Activated naive CD4-positive, alpha-beta T cell treated with anti-CD3 and anti-CD28 coated beads, Interleukin-2, amount 50 U/mL, for 72 hours (primary cell): ENCODE data around the gene ZBED2. TPM values are rescaled to one million over a fixed set of nuclear protein-coding genes. Genes with fewer than 3 reads are reported as not detected.
A peak's percentile ranks its signal among the peaks of the same experiment; 100 is the strongest.

Source experiments
- ATAC-seq, 2 donors: fragments of 150-1000 bp; cut with Tn5 transposase; 2 replicates each; pipeline ENCODE4 v1.10.0; 2021; ENCODE audit warnings: mild to moderate bottlenecking in 2 of 2, moderate library complexity in 2 of 2
- DNase-seq, 2 donors: peaks; one replicate each; pipeline ENCODE4 v3.0.0; 2021 to 2022; ENCODE audit warnings: low spot score in 2 of 2
- H3K27ac Mint-ChIP-seq, 2 donors: one replicate each; pipeline ENCODE4 v1.8.0; 2022; ENCODE audit warnings: mild to moderate bottlenecking in 2 of 2, mixed read lengths in 2 of 2
- H3K36me3 Mint-ChIP-seq, 2 donors: one replicate each; pipeline ENCODE4 v1.8.0; 2022; ENCODE audit warnings: mixed read lengths in 2 of 2
- H3K9me3 Mint-ChIP-seq, 2 donors: one replicate each; pipeline ENCODE4 v1.8.0; 2022; ENCODE audit warnings: mixed read lengths in 2 of 2
- total RNA-seq, 2 donors: library from RNA; stranded (reverse); gene quantifications; one replicate each; pipeline ENCODE4 v1.2.3, GENCODE V29; 2022

ZBED2 gene
- total RNA-seq, 2 donors from 2014 or later = 306 to 517 TPM

- Mint-ChIP-seq H3K36me3 (peaks cover 73 to 88% of the 10 kb centered on the region in 2 donors), H3K27ac (peak overlapping the region; percentile 96 to 98), H3K9me3 (peaks cover 8 to 11% of the 10 kb centered on the region in 2 donors)
- DNase-seq (no peak), ATAC-seq (no peak)
Observed at GRCh38 chr3:111591555-111591954, 3.6 kb downstream of the ZBED2 start.

- DNase-seq (no peak), ATAC-seq (no peak)
- Mint-ChIP-seq H3K27ac (peak overlapping the region; percentile 79 to 98), H3K36me3 (peaks cover 74 to 94% of the 10 kb centered on the region in 2 donors), H3K9me3 (peaks cover 12 to 15% of the 10 kb centered on the region in 2 donors)
Observed at GRCh38 chr3:111590143-111590491, 5.0 kb downstream of the ZBED2 start.

- H3K36me3 Mint-ChIP-seq = peaks cover 68 to 94% of the 10 kb centered on the region in 2 donors
- DNase-seq (no peak), ATAC-seq (no peak)
- H3K27ac Mint-ChIP-seq = peak overlapping the region in 1 of 2 donors; percentile 98
- H3K9me3 Mint-ChIP-seq = peaks cover 12 to 20% of the 10 kb centered on the region in 2 donors
Observed at GRCh38 chr3:111589303-111590142, 5.6 kb downstream of the ZBED2 start.

GRCh38 chr3:111588527-111588926, 6.6 kb downstream of the ZBED2 start:
- DNase-seq = no peak
- peak; percentile 42 to 46 for ATAC-seq
- H3K9me3 Mint-ChIP-seq = peaks cover 9 to 20% of the 10 kb centered on the region in 2 donors
- peaks cover 66 to 94% of the 10 kb centered on the region in 2 donors for H3K36me3 Mint-ChIP-seq
- peak overlapping the region in 1 of 2 donors; percentile 98 for H3K27ac Mint-ChIP-seq

GRCh38 chr3:111585217-111585616, 9.9 kb downstream of the ZBED2 start:
- H3K27ac Mint-ChIP-seq = no peak overlapping the region
- DNase-seq (no peak), ATAC-seq (no peak)
- H3K9me3 Mint-ChIP-seq = peaks cover 8 to 20% of the 10 kb centered on the region in 2 donors
- H3K36me3 Mint-ChIP-seq = peaks cover 56 to 94% of the 10 kb centered on the region in 2 donors

GRCh38 chr3:111584744-111585143, 10.4 kb downstream of the ZBED2 start:
- no peak for DNase-seq
- no peak for ATAC-seq
- H3K27ac Mint-ChIP-seq = no peak overlapping the region
- peaks cover 8 to 20% of the 10 kb centered on the region in 2 donors for H3K9me3 Mint-ChIP-seq
- H3K36me3 Mint-ChIP-seq = peaks cover 51 to 94% of the 10 kb centered on the region in 2 donors

- ATAC-seq (peak; percentile 59 to 81), DNase-seq (no peak)
- H3K36me3 Mint-ChIP-seq = peaks cover 52 to 97% of the 10 kb centered on the region in 2 donors
- peaks cover 8 to 13% of the 10 kb centered on the region in 2 donors for H3K9me3 Mint-ChIP-seq
- H3K27ac Mint-ChIP-seq = peak overlapping the region; percentile 73 to 82
Observed at GRCh38 chr3:111582120-111582474, 13.0 kb downstream of the ZBED2 start.

- Mint-ChIP-seq H3K9me3 (peaks cover 4 to 9% of the 10 kb centered on the region in 2 donors), H3K27ac (peak overlapping the region in 1 of 2 donors; percentile 82), H3K36me3 (peaks cover 46 to 97% of the 10 kb centered on the region in 2 donors)
- ATAC-seq (peak in 1 of 2 donors; percentile 43), DNase-seq (no peak)
Observed at GRCh38 chr3:111581403-111582119, 13.6 kb downstream of the ZBED2 start.

- ATAC-seq (no peak), DNase-seq (no peak)
- Mint-ChIP-seq H3K9me3 (no peaks in the 10 kb centered on the region), H3K27ac (peak overlapping the region in 1 of 2 donors; percentile 83), H3K36me3 (peaks cover 42 to 93% of the 10 kb centered on the region in 2 donors)
Observed at GRCh38 chr3:111579495-111579894, 15.7 kb downstream of the ZBED2 start.

- ATAC-seq = no peak
- Mint-ChIP-seq H3K27ac (peak overlapping the region; percentile 75 to 83), H3K9me3 (no peaks in the 10 kb centered on the region), H3K36me3 (peaks cover 37 to 89% of the 10 kb centered on the region in 2 donors)
- no peak for DNase-seq
Observed at GRCh38 chr3:111578867-111579266, 16.3 kb downstream of the ZBED2 start.

- Mint-ChIP-seq H3K27ac (peak overlapping the region; percentile 0 to 83), H3K36me3 (peaks cover 28 to 84% of the 10 kb centered on the region in 2 donors), H3K9me3 (no peaks in the 10 kb centered on the region)
- no peak for DNase-seq
- ATAC-seq = peak; percentile 70 to 88
Observed at GRCh38 chr3:111577798-111578685, 17.1 kb downstream of the ZBED2 start.

GRCh38 chr3:111577113-111577512, 18.0 kb downstream of the ZBED2 start:
- peaks cover 28 to 75% of the 10 kb centered on the region in 2 donors for H3K36me3 Mint-ChIP-seq
- ATAC-seq (no peak), DNase-seq (no peak)
- H3K27ac Mint-ChIP-seq = peak overlapping the region in 1 of 2 donors; percentile 83
- no peaks in the 10 kb centered on the region for H3K9me3 Mint-ChIP-seq

GRCh38 chr3:111571907-111572460, 23.2 kb downstream of the ZBED2 start:
- H3K9me3 Mint-ChIP-seq = no peaks in the 10 kb centered on the region

GRCh38 chr3:111571282-111571681, 23.9 kb downstream of the ZBED2 start:
- peak in 1 of 2 donors; percentile 6 for ATAC-seq
- peak overlapping the region in 1 of 2 donors; percentile 65 for H3K27ac Mint-ChIP-seq
- DNase-seq = no peak
- peaks cover 0 to 55% of the 10 kb centered on the region in 2 donors for H3K36me3 Mint-ChIP-seq
- H3K9me3 Mint-ChIP-seq = no peaks in the 10 kb centered on the region

More at GRCh38 chr3:111571907-111572460, 23.2 kb downstream of the ZBED2 start:
- ATAC-seq (peak; percentile 84 to 98), DNase-seq (no peak)
- Mint-ChIP-seq H3K36me3 (peaks cover 0 to 58% of the 10 kb centered on the region in 2 donors), H3K27ac (peak overlapping the region in 1 of 2 donors; percentile 65)

- DNase-seq (no peak), ATAC-seq (no peak)
- peaks cover 0 to 50% of the 10 kb centered on the region in 2 donors for H3K36me3 Mint-ChIP-seq
- H3K27ac Mint-ChIP-seq = peak overlapping the region; percentile 29 to 65
- no peaks in the 10 kb centered on the region for H3K9me3 Mint-ChIP-seq
Observed at GRCh38 chr3:111570404-111571030, 24.6 kb downstream of the ZBED2 start.
